HEK293 (cell line): ENCODE measurements around the gene EARS2.

ENCODE experiments used
- CTCF ChIA-PET: fragments of 350-600 bp; formaldehyde crosslinking; extraction: SDS; loops from one replicate; lab custom pipeline; 2021; ENCODE audit warnings: antibody characterized with exemption; lab: Yijun Ruan, JAX
- POLR2A ChIA-PET: fragments of 300-600 bp; formaldehyde crosslinking; extraction: SDS; loops from one replicate; lab custom pipeline; 2020; ENCODE audit warnings: antibody characterized with exemption, inconsistent platforms; lab: Yijun Ruan, JAX
- H3K27ac ChIP-seq: fragments of 200-500 bp; sonication (Bioruptor generic); 2 replicates; pipeline ENCODE4 v1.5.1; 2014; ENCODE audit warnings: low read depth, low read length, control low read depth, inconsistent platforms; ENCODE audit errors: extremely low read depth
- H3K36me3 ChIP-seq, 2 experiments: fragments of 200-500 bp in 1 of 2; sonication (Bioruptor generic) in 1 of 2; 1 replicate in 1 of 2; 2 replicates in 1 of 2; pipeline ENCODE4 v1.5.1; 2014 to 2017; ENCODE audit warnings: inconsistent platforms in 2 of 2, low read length in 2 of 2; ENCODE audit not compliant: control insufficient read depth in 2 of 2, insufficient read depth in 1 of 2
- H3K4me1 ChIP-seq: fragments of 200-500 bp; sonication (Bioruptor generic); 2 replicates; pipeline ENCODE4 v1.5.1; 2014; ENCODE audit warnings: mild to moderate bottlenecking, low read length, inconsistent platforms; ENCODE audit not compliant: control insufficient read depth, insufficient read depth
- H3K4me3 ChIP-seq: 2 replicates; pipeline ENCODE4 v1.5.1; 2011; ENCODE audit warnings: low read depth, mild to moderate bottlenecking, control low read depth, low read length, moderate library complexity
- H3K9me3 ChIP-seq: fragments of 200-500 bp; sonication (Bioruptor generic); 2 replicates; pipeline ENCODE4 v1.5.1; 2014; ENCODE audit warnings: low read depth, low read length, inconsistent platforms; ENCODE audit not compliant: control insufficient read depth, insufficient read depth
- BCL11A ChIP-seq: fragments of 450-650 bp; formaldehyde crosslinking; IDR thresholded peaks from 2 replicates; pipeline ENCODE4 v1.5.1; 2016; ENCODE audit warnings: low read depth, missing biosample characterization, missing genetic modification characterization
- BCL11B ChIP-seq: fragments of 450-650 bp; formaldehyde crosslinking; IDR thresholded peaks from 2 replicates; pipeline ENCODE4 v1.5.1; 2016; ENCODE audit warnings: low read depth, missing biosample characterization, missing genetic modification characterization
- FEZF1 ChIP-seq: fragments of 450-650 bp; formaldehyde crosslinking; IDR thresholded peaks from 2 replicates; pipeline ENCODE4 v1.5.1; 2016; ENCODE audit warnings: missing biosample characterization, missing genetic modification characterization
- HIC1 ChIP-seq: fragments of 450-650 bp; formaldehyde crosslinking; IDR thresholded peaks from 2 replicates; pipeline ENCODE4 v1.5.1; 2016; ENCODE audit warnings: missing biosample characterization, missing genetic modification characterization
- SCRT1 ChIP-seq: fragments of 450-650 bp; formaldehyde crosslinking; IDR thresholded peaks from 2 replicates; pipeline ENCODE4 v1.5.1; 2016; ENCODE audit warnings: missing biosample characterization, missing genetic modification characterization, borderline replicate concordance
- SCRT2 ChIP-seq: fragments of 450-650 bp; formaldehyde crosslinking; IDR thresholded peaks from 2 replicates; pipeline ENCODE4 v1.5.1; 2016; ENCODE audit warnings: missing biosample characterization, missing genetic modification characterization
- SP2 ChIP-seq: fragments of 450-650 bp; formaldehyde crosslinking; IDR thresholded peaks from 2 replicates; pipeline ENCODE4 v1.5.1; 2016; ENCODE audit warnings: missing biosample characterization, missing genetic modification characterization
- YY2 ChIP-seq: fragments of 450-650 bp; formaldehyde crosslinking; IDR thresholded peaks from 2 replicates; pipeline ENCODE4 v1.5.1; 2016; ENCODE audit warnings: missing biosample characterization, missing genetic modification characterization
- ZBTB20 ChIP-seq: fragments of 450-650 bp; formaldehyde crosslinking; IDR thresholded peaks from 2 replicates; pipeline ENCODE4 v1.5.1; 2016; ENCODE audit warnings: missing biosample characterization, missing genetic modification characterization
- ZFP41 ChIP-seq: fragments of 450-650 bp; formaldehyde crosslinking; IDR thresholded peaks from 2 replicates; pipeline ENCODE4 v1.5.1; 2016; ENCODE audit warnings: missing biosample characterization, missing genetic modification characterization, borderline replicate concordance
- ZNF140 ChIP-seq: fragments of 450-650 bp; formaldehyde crosslinking; IDR thresholded peaks from 2 replicates; pipeline ENCODE4 v1.5.1; 2016; ENCODE audit warnings: missing biosample characterization, missing genetic modification characterization
- ZNF169 ChIP-seq: fragments of 450-650 bp; formaldehyde crosslinking; IDR thresholded peaks from 2 replicates; pipeline ENCODE4 v1.5.1; 2016; ENCODE audit warnings: missing biosample characterization, missing genetic modification characterization
- ZNF174 ChIP-seq: fragments of 450-650 bp; formaldehyde crosslinking; IDR thresholded peaks from 2 replicates; pipeline ENCODE4 v1.5.0; 2017; ENCODE audit warnings: missing biosample characterization, mild to moderate bottlenecking, missing genetic modification characterization
- ZNF366 ChIP-seq: fragments of 450-650 bp; formaldehyde crosslinking; conservative IDR thresholded peaks from 2 replicates; pipeline ENCODE4 v1.5.1; 2016; ENCODE audit warnings: missing biosample characterization, missing genetic modification characterization
- ZNF416 ChIP-seq: fragments of 450-650 bp; formaldehyde crosslinking; IDR thresholded peaks from 2 replicates; pipeline ENCODE4 v1.5.1; 2016; ENCODE audit warnings: missing biosample characterization, missing genetic modification characterization
- ZNF544 ChIP-seq: fragments of 450-650 bp; formaldehyde crosslinking; IDR thresholded peaks from 2 replicates; pipeline ENCODE4 v1.5.0; 2017; ENCODE audit warnings: missing biosample characterization, missing genetic modification characterization
- ZNF560 ChIP-seq: fragments of 450-650 bp; formaldehyde crosslinking; IDR thresholded peaks from 2 replicates; pipeline ENCODE4 v1.5.1; 2017; ENCODE audit warnings: missing biosample characterization, missing genetic modification characterization, borderline replicate concordance
- ZNF704 ChIP-seq: fragments of 450-650 bp; formaldehyde crosslinking; IDR thresholded peaks from 2 replicates; pipeline ENCODE4 v1.5.1; 2016; ENCODE audit warnings: missing biosample characterization, missing genetic modification characterization
- ZNF747 ChIP-seq: fragments of 450-650 bp; formaldehyde crosslinking; IDR thresholded peaks from 2 replicates; pipeline ENCODE4 v1.5.1; 2016; ENCODE audit warnings: missing biosample characterization, missing genetic modification characterization
- TF ChIP-seq, protein P1 (sequence below): fragments of 450-650 bp; formaldehyde crosslinking; IDR thresholded peaks from 2 replicates; pipeline ENCODE4 v1.5.1; 2016; ENCODE audit warnings: missing biosample characterization, missing genetic modification characterization
- TF ChIP-seq, protein P2 (sequence below): fragments of 450-650 bp; formaldehyde crosslinking; IDR thresholded peaks from 2 replicates; pipeline ENCODE4 v1.5.1; 2016; ENCODE audit warnings: missing biosample characterization, missing genetic modification characterization

EARS2 gene

DNA sequence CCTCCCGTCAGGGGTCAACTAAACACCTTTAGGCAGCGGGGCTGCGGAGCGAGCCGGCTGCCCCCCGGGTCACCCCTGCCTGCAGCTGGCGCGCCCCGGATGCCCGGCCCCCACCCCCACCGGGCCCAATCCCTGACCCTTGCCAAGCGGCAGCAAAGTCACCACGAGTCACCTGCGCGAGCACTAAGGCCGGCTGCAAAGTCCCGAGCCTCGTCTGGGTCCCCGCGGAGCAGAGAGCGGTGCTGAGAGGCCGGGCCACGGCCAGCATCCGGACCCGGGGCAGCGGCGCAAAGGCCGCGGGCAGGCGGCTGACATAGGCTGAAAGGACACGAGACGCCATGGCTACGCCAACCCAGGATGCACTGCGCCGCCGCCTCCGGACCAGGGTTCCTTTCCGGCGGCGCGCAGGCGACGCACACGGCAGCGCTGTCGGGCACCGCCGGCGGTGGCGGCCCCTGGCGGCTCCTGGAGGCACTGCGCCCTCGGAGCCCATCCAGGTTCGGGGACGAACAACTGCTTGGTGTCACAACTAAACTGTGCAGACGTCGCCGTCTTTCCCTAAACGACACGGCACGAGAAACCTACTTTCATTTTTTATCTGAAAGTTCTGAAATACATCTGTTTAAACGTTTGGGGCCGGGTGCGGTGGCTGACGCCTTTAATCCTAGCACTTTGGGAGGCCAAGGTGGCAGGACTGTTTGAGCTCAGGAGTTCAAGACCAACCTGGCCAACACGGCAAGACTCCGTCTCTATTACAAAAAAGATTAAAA is 39.0 kb upstream of the EARS2 start, which contains the start of gene NDUFAB1 (continued):
- TF ChIP-seq ZNF560 (tag by site-specific recombination): no peak
- no peak for TF ChIP-seq HIC1 (tag by site-specific recombination)
- no peak for TF ChIP-seq ZNF174 (tag by site-specific recombination)

DNA sequence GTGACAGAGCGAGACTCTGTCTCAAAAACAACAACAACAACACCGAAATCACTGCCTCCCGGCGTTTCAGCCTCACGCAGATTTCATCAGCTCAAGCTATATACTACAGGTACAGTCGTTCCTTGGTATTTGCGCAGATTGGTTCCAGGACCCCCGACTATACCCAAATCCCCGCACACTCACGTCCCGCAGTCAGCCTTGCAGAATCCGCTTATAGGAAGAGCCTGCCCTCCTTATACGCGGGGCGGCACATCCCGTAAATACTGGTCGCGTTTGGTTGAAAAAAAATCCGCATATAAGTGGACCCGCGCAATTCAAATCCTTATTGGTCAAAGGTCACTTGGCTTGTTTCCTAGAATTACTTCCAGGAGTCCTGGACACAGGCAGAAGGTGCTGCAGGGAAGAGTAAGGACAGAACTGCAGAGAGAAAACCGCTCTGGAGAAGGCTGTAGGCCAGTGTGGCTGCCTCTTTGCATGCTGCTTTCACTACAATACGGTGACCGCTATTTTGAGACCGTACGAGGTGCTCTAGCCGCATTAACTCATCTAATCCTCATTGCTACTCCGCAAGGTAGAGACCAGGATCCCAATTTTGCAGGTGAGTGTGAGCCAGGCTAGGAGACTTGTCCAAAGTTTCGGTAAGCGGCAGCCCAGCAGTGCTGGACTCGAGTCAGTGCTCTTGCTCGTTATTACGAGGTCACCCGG is 38.2 kb upstream of the EARS2 start:
- Histone ChIP-seq H3K27ac (peak overlapping the region; percentile 54; the same call in 1 of the 2 replicates), H3K9me3 (no peaks in the 10 kb centered on the region), H3K4me3 (peak overlapping the region; percentile 99)
- ChIA-PET POLR2A (no interaction called here), CTCF (no interaction called here)
- no peak for TF ChIP-seq BCL11A
- TF ChIP-seq, protein P1, sequence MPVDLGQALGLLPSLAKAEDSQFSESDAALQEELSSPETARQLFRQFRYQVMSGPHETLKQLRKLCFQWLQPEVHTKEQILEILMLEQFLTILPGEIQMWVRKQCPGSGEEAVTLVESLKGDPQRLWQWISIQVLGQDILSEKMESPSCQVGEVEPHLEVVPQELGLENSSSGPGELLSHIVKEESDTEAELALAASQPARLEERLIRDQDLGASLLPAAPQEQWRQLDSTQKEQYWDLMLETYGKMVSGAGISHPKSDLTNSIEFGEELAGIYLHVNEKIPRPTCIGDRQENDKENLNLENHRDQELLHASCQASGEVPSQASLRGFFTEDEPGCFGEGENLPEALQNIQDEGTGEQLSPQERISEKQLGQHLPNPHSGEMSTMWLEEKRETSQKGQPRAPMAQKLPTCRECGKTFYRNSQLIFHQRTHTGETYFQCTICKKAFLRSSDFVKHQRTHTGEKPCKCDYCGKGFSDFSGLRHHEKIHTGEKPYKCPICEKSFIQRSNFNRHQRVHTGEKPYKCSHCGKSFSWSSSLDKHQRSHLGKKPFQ (tag by site-specific recombination): no peak
- TF ChIP-seq ZNF366: no peak
- TF ChIP-seq ZNF747 (tag by site-specific recombination): no peak
- TF ChIP-seq SP2 (tag by site-specific recombination): no peak
- TF ChIP-seq SCRT2 (tag by site-specific recombination): no peak
- TF ChIP-seq ZNF140: no peak
- TF ChIP-seq FEZF1 (tag by site-specific recombination): no peak
- TF ChIP-seq BCL11B (tag by site-specific recombination): no peak
- TF ChIP-seq ZNF704 (tag by site-specific recombination): no peak
- no peak for TF ChIP-seq ZBTB20 (tag by site-specific recombination)
- TF ChIP-seq, all 188 proteins: peak for 0
- Histone ChIP-seq H3K36me3 (peaks cover 21 to 36% of the 10 kb centered on the region in 2 experiments), H3K4me1 (no peaks in the 10 kb centered on the region)

DNA sequence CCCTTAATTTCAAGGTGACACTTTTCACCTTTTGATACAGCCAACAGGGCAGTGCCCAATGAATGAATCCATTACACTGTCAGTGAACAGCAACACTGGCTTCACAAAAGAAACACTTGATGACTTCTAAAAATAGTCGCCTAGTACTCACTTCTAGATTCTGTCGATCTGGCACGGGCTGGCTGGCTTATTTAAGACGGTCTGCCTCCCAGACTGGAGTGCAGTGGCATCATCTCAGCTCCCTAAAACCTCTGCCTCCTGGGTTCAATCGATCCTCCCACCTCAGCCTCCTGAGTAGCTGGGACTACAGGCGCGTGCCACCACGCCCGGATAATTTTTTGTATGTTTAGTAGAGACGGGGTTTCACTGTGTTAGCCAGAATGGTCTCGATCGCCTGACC is 37.0 kb upstream of the EARS2 start:
- H3K36me3 ChIP-seq: peaks cover 32 to 48% of the 10 kb centered on the region in 2 experiments
- TF ChIP-seq SCRT1 (tag by site-specific recombination) (no peak), YY2 (no peak), ZNF416 (no peak), ZFP41 (tag by site-specific recombination) (no peak), ZNF169 (tag by site-specific recombination) (no peak), ZNF544 (tag by site-specific recombination) (no peak), ZNF704 (tag by site-specific recombination) (no peak)
- TF ChIP-seq, protein P2, sequence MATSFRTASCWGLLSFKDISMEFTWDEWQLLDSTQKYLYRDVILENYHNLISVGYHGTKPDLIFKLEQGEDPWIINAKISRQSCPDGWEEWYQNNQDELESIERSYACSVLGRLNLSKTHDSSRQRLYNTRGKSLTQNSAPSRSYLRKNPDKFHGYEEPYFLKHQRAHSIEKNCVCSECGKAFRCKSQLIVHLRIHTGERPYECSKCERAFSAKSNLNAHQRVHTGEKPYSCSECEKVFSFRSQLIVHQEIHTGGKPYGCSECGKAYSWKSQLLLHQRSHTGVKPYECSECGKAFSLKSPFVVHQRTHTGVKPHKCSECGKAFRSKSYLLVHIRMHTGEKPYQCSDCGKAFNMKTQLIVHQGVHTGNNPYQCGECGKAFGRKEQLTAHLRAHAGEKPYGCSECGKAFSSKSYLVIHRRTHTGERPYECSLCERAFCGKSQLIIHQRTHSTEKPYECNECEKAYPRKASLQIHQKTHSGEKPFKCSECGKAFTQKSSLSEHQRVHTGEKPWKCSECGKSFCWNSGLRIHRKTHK (tag by site-specific recombination): no peak

More for the DNA sequence above, 37.0 kb upstream of the EARS2 start:
- POLR2A ChIA-PET: no interaction called here
- Histone ChIP-seq H3K9me3 (no peaks in the 10 kb centered on the region), H3K4me3 (no peak overlapping the region), H3K27ac (no peak overlapping the region), H3K4me1 (no peaks in the 10 kb centered on the region)
- CTCF ChIA-PET: no interaction called here
